GM12892 (cell line): ENCODE data around the gene HEBP2.

Source experiments
- POLR2A ChIP-seq: IDR thresholded peaks from 2 replicates; pipeline ENCODE4 v1.6.1; 2011; ENCODE audit warnings: low read depth, low read length, control low read depth
- POLR2AphosphoS5 ChIP-seq: IDR thresholded peaks from 2 replicates; pipeline ENCODE4 v1.6.1; 2011; ENCODE audit warnings: low read depth, low read length, control low read depth
- TAF1 ChIP-seq: IDR thresholded peaks from 2 replicates; pipeline ENCODE4 v1.6.1; 2011; ENCODE audit warnings: low read depth, mild to moderate bottlenecking, control low read depth, low read length, borderline replicate concordance

DNA sequence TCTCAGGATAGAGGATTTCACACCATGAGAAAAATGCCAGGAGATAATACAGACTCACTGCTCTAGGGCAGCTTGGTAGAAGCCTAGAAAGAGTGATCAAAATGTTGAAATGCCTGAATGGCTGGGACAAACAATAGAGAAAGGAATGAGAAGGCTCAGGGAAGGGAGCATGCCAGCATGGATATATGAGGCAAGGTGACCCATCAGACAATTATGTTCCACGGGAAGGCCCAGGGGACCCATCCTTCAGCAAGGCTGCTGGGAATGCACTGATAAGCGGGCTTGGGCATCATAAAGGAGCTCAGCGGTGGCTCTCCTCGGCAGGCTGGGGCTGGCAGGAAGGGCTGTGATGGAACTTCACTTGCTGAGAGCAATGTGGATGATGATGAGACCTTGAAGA is 12.2 kb downstream of the HEBP2 start:
- TF ChIP-seq TAF1 (no peak), POLR2A (no peak), POLR2AphosphoS5 (no peak)
